Uterus (tissue), 2 donors: ENCODE results near the gene EPHA7.

Source experiments
- CTCF ChIP-seq, 4 experiments: fragments of 200-600 bp in 2 of 4; fragments of 450-650 bp in 2 of 4; sonication (generic) in 2 of 4; IDR thresholded peaks; one replicate each; pipeline ENCODE4 v1.5.1; 2016 to 2019; ENCODE audit warnings: antibody characterized with exemption in 4 of 4, mild to moderate bottlenecking in 2 of 4, moderate library complexity in 1 of 4
- POLR2A ChIP-seq, 2 donors: fragments of 450-650 bp; IDR thresholded peaks; one replicate each; pipeline ENCODE4 v1.6.1; 2016; ENCODE audit warnings: antibody characterized with exemption in 2 of 2, mild to moderate bottlenecking in 1 of 2, moderate library complexity in 1 of 2

- TF ChIP-seq CTCF (IDR thresholded peaks at IDR 0.05) = no peak
- no peak for TF ChIP-seq POLR2A (IDR thresholded peaks at IDR 0.05)
Measured at GRCh38 chr6:93417421-93418013, 1.8 kb downstream of the EPHA7 start.
